ENCODE measurements around the gene CBFB. TPM values are rescaled to one million over a fixed set of nuclear protein-coding genes. Genes with fewer than 3 reads are reported as not detected.

CBFB gene
- total and polyA plus RNA-seq, 2 of the 13 experiments (the other 11 are each of a cell fraction or from before 2014, with no cell fraction given): 22.1 to 70.8 TPM

GRCh38 chr16:67028696-67029253 is at the start of gene CBFB (continued):
- TF ChIP-seq ZNF609 (CRISPR knock-in tag; IDR thresholded peaks at IDR 0.05; ENCODE audit: borderline replicate concordance): peak; percentile 50; the same call in 1 of the 2 replicates
- TF ChIP-seq TEF (CRISPR knock-in tag; IDR thresholded peaks at IDR 0.05): peak; percentile 57; the same call in 1 of the 2 replicates
- no peak for TF ChIP-seq ZNF432 (CRISPR knock-in tag; IDR thresholded peaks at IDR 0.05; ENCODE audit: borderline replicate concordance)
- no peak for TF ChIP-seq JARID2 (CRISPR knock-in tag; IDR thresholded peaks at IDR 0.05; ENCODE audit: insufficient replicate concordance)
- TF ChIP-seq ZNF256 (CRISPR knock-in tag; conservative IDR thresholded peaks at IDR 0.05): peak; percentile 93
- no peak; the same call in 1 of the 2 replicates for TF ChIP-seq ESRRA (CRISPR knock-in tag; IDR thresholded peaks at IDR 0.05; ENCODE audit: low read depth)
- no peak for TF ChIP-seq ZNF646 (CRISPR knock-in tag; IDR thresholded peaks at IDR 0.05)
- TF ChIP-seq ZNF83 (CRISPR knock-in tag; IDR thresholded peaks at IDR 0.05; ENCODE audit: borderline replicate concordance): no peak
- TF ChIP-seq TP53 (CRISPR knock-in tag; conservative IDR thresholded peaks at IDR 0.05): peak; percentile 94
- no peak for TF ChIP-seq SP5 (CRISPR knock-in tag; IDR thresholded peaks at IDR 0.05; ENCODE audit: borderline replicate concordance, low read depth)
- peak; percentile 75; the same call in 1 of the 2 replicates for TF ChIP-seq ZMYM4 (CRISPR knock-in tag; IDR thresholded peaks at IDR 0.05)
- TF ChIP-seq ZNF512B (CRISPR knock-in tag; IDR thresholded peaks at IDR 0.05; ENCODE audit: borderline replicate concordance): peak; percentile 77; the same call in 1 of the 2 replicates
